HepG2 (cell line): ENCODE data around the gene PHLDB1. TPM values are rescaled to one million over a fixed set of nuclear protein-coding genes. Genes with fewer than 3 reads are reported as not detected.
A peak's percentile ranks its signal among the peaks of the same experiment; 100 is the strongest.

Source experiments
- ATAC-seq: fragments of 200-7000 bp; cut with Tn5 transposase; 3 replicates; pipeline ENCODE4 v1.9.1; 2020; ENCODE audit warnings: mild to moderate bottlenecking, moderate library complexity
- BruUV-seq: library from RNA; stranded (reverse); fragments of 400-500 nt; replicated peaks from 2 replicates; lab custom pipeline; 2021; lab: Mats Ljungman, UMichigan
- CTCF ChIA-PET: fragments of 300-600 bp; formaldehyde crosslinking; extraction: SDS; loops from one replicate; lab custom pipeline; 2021; ENCODE audit warnings: low total read pairs, inconsistent platforms, low intra/inter-chr PET ratio; lab: Yijun Ruan, JAX
- POLR2A ChIA-PET: fragments of 350-600 bp; sonication (Branson Sonifier 250); formaldehyde crosslinking; loops from one replicate; lab custom pipeline; 2020; ENCODE audit warnings: antibody characterized with exemption, inconsistent platforms; lab: Yijun Ruan, JAX
- DNase-seq: peaks from one replicate; pipeline ENCODE4 v3.0.0-alpha.2; 2015; ENCODE audit warnings: low spot score
- FAIRE-seq: peaks from 3 replicates; lab custom pipeline; 2011; peaks lifted over from hg19 to GRCh38; lab: Jason Lieb, UNC
- H2AFZ ChIP-seq: one replicate; pipeline ENCODE4 v1.6.1; 2011; ENCODE audit warnings: low read length, inconsistent platforms
- H3K27ac ChIP-seq: fragments of 300-600 bp; 3 replicates; pipeline ENCODE4 v1.8.0; 2011; ENCODE audit warnings: mixed run types, mild to moderate bottlenecking, mixed read lengths, low read length, inconsistent platforms; ENCODE audit not compliant: insufficient read depth; ENCODE audit errors: extremely low read length
- H3K27me3 ChIP-seq, 2 experiments: fragments of 200-600 bp in 1 of 2; 2 replicates in 1 of 2; 3 replicates in 1 of 2; pipeline versions ENCODE4 v1.6.0 to v1.8.0; 2011; ENCODE audit warnings: low read length in 2 of 2, mild to moderate bottlenecking in 2 of 2, moderate library complexity in 2 of 2, inconsistent platforms in 1 of 2; ENCODE audit not compliant: insufficient read depth in 2 of 2, control insufficient read depth in 1 of 2
- H3K36me3 ChIP-seq, 2 experiments: fragments of 200-600 bp in 1 of 2; replicated peaks in 1 of 2; 2 replicates in 1 of 2; 3 replicates in 1 of 2; pipeline versions ENCODE4 v1.5.1 to v1.8.0; 2011; ENCODE audit warnings: low read length in 2 of 2, inconsistent platforms in 1 of 2; ENCODE audit not compliant: insufficient read depth in 2 of 2, control insufficient read depth in 1 of 2
- H3K4me1 ChIP-seq: 2 replicates; pipeline ENCODE4 v1.5.1; 2012; ENCODE audit warnings: low read length, inconsistent platforms; ENCODE audit not compliant: insufficient read depth
- H3K4me2 ChIP-seq: 2 replicates; pipeline ENCODE4 v1.6.0; 2011; ENCODE audit warnings: low read depth, low read length, inconsistent platforms
- H3K4me3 ChIP-seq, 3 experiments: fragments of 200-600 bp in 1 of 3; sonication (generic), shearing (Covaris generic) in 1 of 3; replicated peaks in 1 of 3; 2 replicates each; pipeline ENCODE4 v1.5.1; 2011 to 2016; ENCODE audit warnings: low read length in 3 of 3, inconsistent platforms in 2 of 3, low read depth in 2 of 3, mild to moderate bottlenecking in 2 of 3, control low read depth in 1 of 3, mixed read lengths in 1 of 3; ENCODE audit not compliant: insufficient read depth in 1 of 3
- H3K79me2 ChIP-seq: one replicate; pipeline ENCODE4 v1.6.1; 2011; ENCODE audit warnings: low read length, inconsistent platforms; ENCODE audit not compliant: insufficient read depth
- H3K9ac ChIP-seq: 2 replicates; pipeline ENCODE4 v1.6.0; 2011; ENCODE audit warnings: mild to moderate bottlenecking, low read depth, low read length, inconsistent platforms; ENCODE audit not compliant: insufficient read depth
- H3K9me3 ChIP-seq: 2 replicates; pipeline ENCODE4 v1.5.1; 2012; ENCODE audit warnings: mild to moderate bottlenecking, low read length
- H4K20me1 ChIP-seq: 2 replicates; pipeline ENCODE4 v1.6.0; 2011; ENCODE audit warnings: inconsistent platforms, mild to moderate bottlenecking, low read length, moderate library complexity; ENCODE audit not compliant: insufficient read depth
- CTCF ChIP-seq: sonication (generic); formaldehyde crosslinking; IDR thresholded peaks from 2 replicates; pipeline ENCODE4 v1.5.0; 2020; ENCODE audit warnings: mild to moderate bottlenecking, missing genetic modification reagents, moderate library complexity
- STAG1 ChIP-seq: sonication (generic); formaldehyde crosslinking; IDR thresholded peaks from 2 replicates; pipeline ENCODE4 v1.4.0; 2020; ENCODE audit warnings: missing genetic modification reagents
- ZHX2 ChIP-seq, 2 experiments: sonication (generic) in 1 of 2; formaldehyde crosslinking in 1 of 2; IDR thresholded peaks; 2 replicates each; pipeline versions ENCODE4 v1.6.1 to v1.9.0; 2014 to 2022; ENCODE audit warnings: antibody characterized with exemption in 1 of 2, borderline replicate concordance in 1 of 2, inconsistent platforms in 1 of 2, low read depth in 1 of 2, missing genetic modification reagents in 1 of 2
- WGBS: methylation state at CpG from one replicate; pipeline ENCODE4 v1.1.6; 2017; ENCODE audit warnings: low lambda C conversion rate; 5-methylcytosine and 5-hydroxymethylcytosine counted together
- in situ Hi-C: cut with HindIII; loops from 2 replicates; pipeline ENCODE4 v1.10.0; 2017; ENCODE audit warnings: low pct_unique_long_range_greater_than_20kb; ENCODE audit not compliant: extremely low pct_ligation_motif_present
- intact Hi-C: fragments of 100-400 bp; cut with micrococcal nuclease; formaldehyde crosslinking; loops from one replicate; pipeline ENCODE4 v1.10.0; 2022; ENCODE audit not compliant: unreplicated experiment
- polyA plus RNA-seq, 8 experiments: library from polyadenylated mRNA; depleted of rRNA in 3 of 8; stranded (reverse) in 7 of 8; unstranded in 1 of 8; fragments of >200 nt; fragmentation: Illumina TruSeq in 4 of 8; extraction: Trizol in 4 of 8; gene quantifications; 2 replicates each; pipeline versions ENCODE4 v1.2.1 to v1.2.3, GENCODE V29; 2011 to 2016; ENCODE audit warnings: low read depth in 4 of 8, missing spikeins in 1 of 8, mixed read lengths in 1 of 8; ENCODE audit not compliant: insufficient read depth in 1 of 8
- total RNA-seq, 5 experiments: library from RNA; depleted of rRNA; stranded (reverse); fragments of >200 nt; fragmentation: Illumina TruSeq; extraction: Trizol; gene quantifications; 2 replicates each; pipeline ENCODE4 v1.2.3, GENCODE V29; 2016; ENCODE audit warnings: low read depth in 1 of 5

PHLDB1 gene
- total and polyA plus RNA-seq, 2 of the 13 experiments (the other 11 are each of a cell fraction or from before 2014, with no cell fraction given): 13.8 to 14.2 TPM

DNA sequence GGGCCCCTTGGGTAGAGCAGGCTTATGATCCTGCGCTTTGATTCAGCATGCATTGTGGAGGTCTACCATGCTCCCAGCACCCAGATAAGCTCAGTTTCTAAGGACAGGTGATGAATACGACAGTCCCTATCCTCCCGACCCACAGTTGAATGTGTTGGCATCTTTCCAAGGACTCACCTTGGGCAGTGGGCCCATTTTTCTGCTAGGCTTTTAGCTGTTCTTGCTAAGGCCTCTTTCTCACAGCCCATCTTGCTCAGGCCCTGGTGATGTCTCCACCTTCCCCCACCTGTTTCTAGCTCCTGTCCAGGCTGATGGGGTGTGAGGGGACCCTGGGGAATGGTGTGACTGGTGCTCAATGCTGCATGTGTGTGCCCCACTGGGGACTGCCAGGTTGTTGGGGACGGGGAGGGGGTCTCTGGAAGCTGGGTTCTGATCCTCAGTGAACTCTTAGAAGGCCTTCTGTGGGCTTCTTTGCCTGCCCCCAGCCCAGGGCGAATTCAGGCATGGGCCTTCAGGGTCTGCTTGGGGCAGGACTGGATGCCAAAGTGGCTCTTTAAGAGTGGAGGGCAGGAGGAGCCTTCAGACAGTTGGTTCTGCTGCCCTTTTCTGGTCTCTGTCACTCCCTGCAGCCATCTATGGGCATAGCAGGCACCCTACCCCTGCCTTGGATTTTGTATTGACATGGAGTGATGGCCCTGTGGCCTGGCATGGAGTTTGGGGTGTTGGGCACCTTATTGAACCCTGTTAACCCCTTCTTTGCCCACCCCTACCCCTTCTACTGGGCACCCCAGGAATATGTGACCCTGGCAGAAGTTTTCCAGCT, 33.1 kb downstream of the PHLDB1 start:
- Histone ChIP-seq H3K27me3 (no peaks in the 10 kb centered on the region), H3K4me1 (no peaks in the 10 kb centered on the region), H3K9ac (no peak overlapping the region), H3K27ac (no peak overlapping the region), H3K36me3 (peaks cover 14 to 27% of the 10 kb centered on the region in 2 experiments; a peak in 4 of 5 replicates), H2AFZ (no peak overlapping the region), H4K20me1 (no peaks in the 10 kb centered on the region), H3K9me3 (no peaks in the 10 kb centered on the region), H3K79me2 (no peaks in the 10 kb centered on the region), H3K4me3 (no peak overlapping the region), H3K4me2 (no peak overlapping the region)
- ATAC-seq (peak; percentile 17; the same call in 2 of the 3 replicates), DNase-seq (no peak), FAIRE-seq (no peak)
- in situ Hi-C loops: no loop called here
- WGBS: 80% methylated on average over 3 of the region's 5 CpGs
- no peak for TF ChIP-seq ZHX2 (IDR thresholded peaks at IDR 0.05; ENCODE audit: low read depth)
- no peak for TF ChIP-seq ZHX2 (CRISPR knock-in tag; IDR thresholded peaks at IDR 0.05; ENCODE audit: borderline replicate concordance)
- peak; percentile 36; the same call in 1 of the 2 replicates for TF ChIP-seq CTCF (CRISPR knock-in tag)
- peak; percentile 15; the same call in 1 of the 2 replicates for TF ChIP-seq STAG1
- POLR2A ChIA-PET: interaction anchor here (2.1 kb wide), 1 partner anchor 20 kb away, joined by 13 read pairs; no protein-coding TSS in a partner anchor
- intact Hi-C loops: no loop called here
- CTCF ChIA-PET: no interaction called here
- no TSS peak for BruUV-seq
